GM12878 (cell line): ENCODE measurements around the gene EBF3. TPM values are rescaled to one million over a fixed set of nuclear protein-coding genes. Genes with fewer than 3 reads are reported as not detected.

Source experiments
- ATAC-seq: fragments of 200-7000 bp; cut with Tn5 transposase; 3 replicates; pipeline ENCODE4 v1.9.1; 2020; ENCODE audit warnings: mild to moderate bottlenecking, moderate library complexity
- BruUV-seq: library from RNA; stranded (reverse); fragments of 400-500 nt; replicated peaks from 2 replicates; lab custom pipeline; 2021; lab: Mats Ljungman, UMichigan
- CTCF ChIA-PET: fragments of 300-600 bp; sonication (Branson Sonifier 250); formaldehyde crosslinking; extraction: SDS; loops from one replicate; lab custom pipeline; 2021; ENCODE audit warnings: inconsistent platforms; lab: Yijun Ruan, JAX
- POLR2A ChIA-PET: fragments of 350-600 bp; formaldehyde crosslinking; extraction: SDS; loops from one replicate; lab custom pipeline; 2021; ENCODE audit warnings: inconsistent platforms; lab: Charles Lee
- RAD21 ChIA-PET: fragments of 300-600 bp; sonication (Branson Sonifier 250); formaldehyde crosslinking; loops from one replicate; lab custom pipeline; 2023; ENCODE audit warnings: antibody characterized with exemption; ENCODE audit not compliant: unreplicated experiment; lab: Charles Lee
- SMC1A ChIA-PET: fragments of 300-600 bp; sonication (Branson Sonifier 250); formaldehyde crosslinking; loops from one replicate; lab custom pipeline; 2023; ENCODE audit not compliant: unreplicated experiment, uncharacterized antibody; lab: Charles Lee
- DNase-seq: peaks from one replicate; pipeline ENCODE4 v3.0.0-alpha.2; 2011; ENCODE audit warnings: low read depth, low spot score
- FAIRE-seq: peaks from 3 replicates; lab custom pipeline; 2011; peaks lifted over from hg19 to GRCh38; lab: Jason Lieb, UNC
- H2AFZ ChIP-seq: 2 replicates; pipeline ENCODE4 v1.6.0; 2011; ENCODE audit warnings: low read depth, low read length, control low read depth; ENCODE audit not compliant: control insufficient read depth
- H3K27ac ChIP-seq: 2 replicates; pipeline ENCODE4 v1.5.1; 2011; ENCODE audit warnings: control low read depth; ENCODE audit not compliant: control insufficient read depth, insufficient read depth
- H3K27me3 ChIP-seq, 2 experiments: replicated peaks in 1 of 2; 2 replicates each; pipeline versions ENCODE4 v1.6.0 to v1.6.1; 2011; ENCODE audit warnings: low read length in 1 of 2; ENCODE audit not compliant: control insufficient read depth in 2 of 2, insufficient read depth in 2 of 2
- H3K36me3 ChIP-seq, 2 experiments: 2 replicates each; pipeline ENCODE4 v1.5.1; 2011; ENCODE audit warnings: low read length in 1 of 2; ENCODE audit not compliant: control insufficient read depth in 2 of 2, insufficient read depth in 2 of 2
- H3K4me1 ChIP-seq: 2 replicates; pipeline ENCODE4 v1.6.1; 2011; ENCODE audit warnings: mild to moderate bottlenecking, low read length, moderate library complexity, mixed read lengths; ENCODE audit not compliant: control insufficient read depth, insufficient read depth
- H3K4me2 ChIP-seq: 2 replicates; pipeline ENCODE4 v1.6.0; 2011; ENCODE audit warnings: control low read depth; ENCODE audit not compliant: control insufficient read depth, insufficient read depth
- H3K4me3 ChIP-seq: fragments of 200-600 bp; sonication (generic); 2 replicates; pipeline ENCODE4 v1.5.1; 2016
- H3K79me2 ChIP-seq: 2 replicates; pipeline ENCODE4 v1.6.0; 2011; ENCODE audit warnings: low read length; ENCODE audit not compliant: control insufficient read depth, insufficient read depth
- H3K9ac ChIP-seq: 2 replicates; pipeline ENCODE4 v1.8.0; 2011; ENCODE audit warnings: low read length, control low read depth, mixed read lengths; ENCODE audit not compliant: control insufficient read depth, insufficient read depth
- H3K9me3 ChIP-seq: replicated peaks from 3 replicates; pipeline ENCODE4 v1.5.1; 2011; ENCODE audit warnings: mild to moderate bottlenecking, low read length; ENCODE audit not compliant: control insufficient read depth, insufficient read depth
- H4K20me1 ChIP-seq: 2 replicates; pipeline ENCODE4 v1.6.0; 2011; ENCODE audit not compliant: control insufficient read depth, insufficient read depth
- EP300 ChIP-seq, 2 experiments: fragments of 150-350 bp in 1 of 2; IDR thresholded peaks; 2 replicates each; pipeline ENCODE4 v1.6.1; 2011 to 2012; ENCODE audit warnings: low read depth in 2 of 2, low read length in 2 of 2, borderline replicate concordance in 1 of 2, improper control_type of control experiment in 1 of 2, inconsistent platforms in 1 of 2; ENCODE audit not compliant: control insufficient read depth in 1 of 2
- TCF12 ChIP-seq: IDR thresholded peaks from 2 replicates; pipeline ENCODE4 v1.6.1; 2011; ENCODE audit warnings: low read depth, mild to moderate bottlenecking, low read length
- ZNF207 ChIP-seq: fragments of 450-650 bp; IDR thresholded peaks from 2 replicates; pipeline ENCODE4 v1.6.1; 2014; ENCODE audit warnings: antibody characterized with exemption, mild to moderate bottlenecking, borderline replicate concordance
- ZNF592 ChIP-seq: fragments of 450-650 bp; IDR thresholded peaks from 2 replicates; pipeline ENCODE4 v1.6.1; 2017; ENCODE audit warnings: mild to moderate bottlenecking, moderate library complexity
- ZZZ3 ChIP-seq: IDR thresholded peaks from 2 replicates; pipeline ENCODE4 v1.6.1; 2011; ENCODE audit warnings: low read depth; ENCODE audit not compliant: control insufficient read depth, insufficient read length
- WGBS: methylation state at CpG from one replicate; pipeline ENCODE4 v1.1.6; 2016; ENCODE audit warnings: low lambda C conversion rate; ENCODE audit not compliant: insufficient replicate concordance, insufficient coverage; ENCODE audit errors: missing lambda C conversion rate; 5-methylcytosine and 5-hydroxymethylcytosine counted together
- in situ Hi-C: fragments of 300-500 bp; cut with MboI; formaldehyde crosslinking; loops from 9 replicates; pipeline ENCODE4 v1.14.3; 2018; ENCODE audit warnings: mixed read lengths
- intact Hi-C: fragments of 100-400 bp; cut with micrococcal nuclease; formaldehyde crosslinking; loops from one replicate; pipeline ENCODE4 v1.14.2; 2022; ENCODE audit not compliant: unreplicated experiment
- polyA plus RNA-seq, 11 experiments: library from polyadenylated mRNA; depleted of rRNA in 4 of 11; unstranded in 6 of 11; stranded (reverse) in 5 of 11; fragments of >200 nt; fragmentation: Nextera tagmentation in 4 of 11; fragmentation: Illumina TruSeq in 1 of 11; extraction: Ambion mirVana in 4 of 11; extraction: Trizol in 1 of 11; gene quantifications; 1 replicate in 1 of 11; 2 replicates in 10 of 11; pipeline versions ENCODE4 v1.2.1 to v1.2.3, GENCODE V29; 2011 to 2016; ENCODE audit warnings: inconsistent platforms in 2 of 11, missing spikeins in 2 of 11, low read depth in 1 of 11
- total RNA-seq, 4 experiments: library from RNA; depleted of rRNA in 3 of 4; stranded (reverse); fragments of >200 nt in 3 of 4; fragmentation: Illumina TruSeq in 1 of 4; extraction: Trizol in 1 of 4; gene quantifications; 2 replicates each; pipeline versions ENCODE4 v1.2.1 to v1.2.3, GENCODE V29; 2013 to 2021

EBF3 gene
- total and polyA plus RNA-seq, 10 of the 15 experiments (the other 5 are each of a cell fraction or from before 2014, with no cell fraction given), result not detected

GRCh38 chr10:129942936-129943715 lies 20.9 kb downstream of the EBF3 start:
- Histone ChIP-seq H3K9me3 (no peaks in the 10 kb centered on the region), H3K4me3 (no peak overlapping the region), H4K20me1 (no peaks in the 10 kb centered on the region), H3K27me3 (no peaks in the 10 kb centered on the region; a peak in 1 of 4 replicates), H3K4me2 (no peak overlapping the region), H3K9ac (no peak overlapping the region), H3K27ac (no peak overlapping the region), H3K36me3 (no peaks in the 10 kb centered on the region), H3K4me1 (no peaks in the 10 kb centered on the region), H2AFZ (no peak overlapping the region), H3K79me2 (no peaks in the 10 kb centered on the region)
- no TSS peak for BruUV-seq
- no peak for DNase-seq
- no peak for ATAC-seq
- ChIA-PET POLR2A (no interaction called here), CTCF (no interaction called here), SMC1A (no interaction called here), RAD21 (no interaction called here)
- no peak for TF ChIP-seq ZNF207
- no peak for TF ChIP-seq ZNF592
- TF ChIP-seq EP300 (IDR thresholded peaks at IDR 0.05; ENCODE audit: borderline replicate concordance in 1 of 2, control insufficient read depth in 1 of 2, low read depth in 2 of 2, low read length in 2 of 2), result no peak
- TF ChIP-seq ZZZ3, result no peak
- TF ChIP-seq TCF12, result no peak
- WGBS, result 30% methylated on average over 12 of the region's 12 CpGs
- intact Hi-C loops (no loop called here), in situ Hi-C loops (no loop called here)
- no peak for FAIRE-seq
